MCF 10A (cell line): ENCODE measurements around the gene CACNA2D3. TPM values are rescaled to one million over a fixed set of nuclear protein-coding genes. Genes with fewer than 3 reads are reported as not detected.

Experiments used
- BruUV-seq: library from RNA; stranded (reverse); fragments of 400-500 nt; replicated peaks from 2 replicates; lab custom pipeline; 2021; lab: Mats Ljungman, UMichigan
- CTCF ChIA-PET: fragments of 300-600 bp; sonication (Branson Sonifier 250); formaldehyde crosslinking; extraction: SDS; loops from one replicate; lab custom pipeline; 2021; ENCODE audit warnings: antibody characterized with exemption, inconsistent platforms; lab: Yijun Ruan, JAX
- POLR2A ChIA-PET: fragments of 300-600, 350-650 bp; sonication (Branson Sonifier 250); formaldehyde crosslinking; extraction: SDS; loops from one replicate; lab custom pipeline; 2020; ENCODE audit warnings: antibody characterized with exemption, inconsistent platforms; lab: Yijun Ruan, JAX
- DNase-seq: peaks from one replicate; pipeline ENCODE4 v3.0.0-alpha.2; 2018; ENCODE audit not compliant: unreplicated experiment
- H3K27ac Mint-ChIP-seq: one replicate; pipeline ENCODE4 v1.8.0; 2022; ENCODE audit warnings: mild to moderate bottlenecking, low read depth, mixed read lengths; ENCODE audit not compliant: unreplicated experiment
- H3K27me3 Mint-ChIP-seq: one replicate; pipeline ENCODE4 v1.8.0; 2022; ENCODE audit warnings: mixed read lengths; ENCODE audit not compliant: insufficient read depth, unreplicated experiment
- H3K36me3 Mint-ChIP-seq: one replicate; pipeline ENCODE4 v1.8.0; 2022; ENCODE audit warnings: mild to moderate bottlenecking, moderate library complexity, mixed read lengths; ENCODE audit not compliant: insufficient read depth, unreplicated experiment
- H3K4me1 Mint-ChIP-seq: one replicate; pipeline ENCODE4 v1.8.0; 2022; ENCODE audit warnings: mixed read lengths; ENCODE audit not compliant: insufficient read depth, unreplicated experiment
- H3K4me3 Mint-ChIP-seq: one replicate; pipeline ENCODE4 v1.8.0; 2022; ENCODE audit warnings: mild to moderate bottlenecking, moderate library complexity, mixed read lengths; ENCODE audit not compliant: unreplicated experiment
- H3K9me3 Mint-ChIP-seq: one replicate; pipeline ENCODE4 v1.8.0; 2022; ENCODE audit warnings: mixed read lengths; ENCODE audit not compliant: unreplicated experiment
- CTCF ChIP-seq: fragments of 200-600 bp; IDR thresholded peaks from one replicate; pipeline ENCODE4 v1.8.0; 2022; ENCODE audit warnings: antibody characterized with exemption, mild to moderate bottlenecking; ENCODE audit not compliant: unreplicated experiment
- intact Hi-C: fragments of 100-400 bp; cut with micrococcal nuclease; formaldehyde crosslinking; loops from 2 replicates; pipeline ENCODE4 v1.14.1; 2022
- total RNA-seq: library from RNA; stranded (reverse); gene quantifications from 2 replicates; pipeline ENCODE4 v1.2.3, GENCODE V29; 2022

Gene CACNA2D3
- total RNA-seq, 1 experiment from 2014 or later, result 2.3 TPM

- H3K36me3 Mint-ChIP-seq, result peaks cover 5% of the 10 kb centered on the region
- POLR2A ChIA-PET, result interaction anchor here (0.6 kb wide), 1 partner anchor 32 kb away, joined by 3 read pairs; no protein-coding TSS in a partner anchor
- TF ChIP-seq CTCF, result no peak
- no peaks in the 10 kb centered on the region for H3K27me3 Mint-ChIP-seq
- H3K27ac Mint-ChIP-seq, result no peak overlapping the region
- no peak overlapping the region for H3K4me3 Mint-ChIP-seq
- CTCF ChIA-PET, result interaction anchor here (0.6 to 1.9 kb wide), 5 partner anchors 8 to 179 kb away, joined by 3 to 5 read pairs (median 3); no protein-coding TSS in a partner anchor
- DNase-seq, result no peak
- intact Hi-C loops, result loop anchor here (10.0 kb wide), 1 partner anchor 89 kb away; no protein-coding TSS in a partner anchor
- no TSS peak for BruUV-seq
- peaks cover 13% of the 10 kb centered on the region for H3K4me1 Mint-ChIP-seq
- H3K9me3 Mint-ChIP-seq, result no peaks in the 10 kb centered on the region
These were observed 861.1 kb downstream of the CACNA2D3 start for GRCh38 chr3:54983266-54984099.

GRCh38 chr3:54985856-54986255, 863.5 kb downstream of the CACNA2D3 start:
- Mint-ChIP-seq H3K4me3 (no peak overlapping the region), H3K27me3 (no peaks in the 10 kb centered on the region), H3K27ac (no peak overlapping the region), H3K4me1 (peaks cover 21% of the 10 kb centered on the region), H3K9me3 (no peaks in the 10 kb centered on the region), H3K36me3 (peaks cover 5% of the 10 kb centered on the region)
- ChIA-PET POLR2A (no interaction called here), CTCF (no interaction called here)
- no TSS peak for BruUV-seq
- no peak for DNase-seq
- intact Hi-C loops, result loop anchor here (10.0 kb wide), 1 partner anchor 91 kb away; no protein-coding TSS in a partner anchor
- TF ChIP-seq CTCF, result no peak

GRCh38 chr3:54986294-54986693, 863.9 kb downstream of the CACNA2D3 start:
- ChIA-PET POLR2A (no interaction called here), CTCF (no interaction called here)
- peaks cover 5% of the 10 kb centered on the region for H3K36me3 Mint-ChIP-seq
- no peaks in the 10 kb centered on the region for H3K27me3 Mint-ChIP-seq
- no peak overlapping the region for H3K27ac Mint-ChIP-seq
- DNase-seq, result no peak
- no peak overlapping the region for H3K4me3 Mint-ChIP-seq
- intact Hi-C loops, result loop anchor here (10.0 kb wide), 1 partner anchor 91 kb away; no protein-coding TSS in a partner anchor
- H3K4me1 Mint-ChIP-seq, result peaks cover 21% of the 10 kb centered on the region
- BruUV-seq, result no TSS peak
- TF ChIP-seq CTCF, result no peak
- H3K9me3 Mint-ChIP-seq, result no peaks in the 10 kb centered on the region

GRCh38 chr3:54987719-54988118, 865.4 kb downstream of the CACNA2D3 start:
- H3K9me3 Mint-ChIP-seq, result no peaks in the 10 kb centered on the region
- peaks cover 5% of the 10 kb centered on the region for H3K36me3 Mint-ChIP-seq
- H3K27ac Mint-ChIP-seq, result peak overlapping the region; percentile 44
- H3K4me3 Mint-ChIP-seq, result no peak overlapping the region
- CTCF ChIA-PET, result interaction anchor here (0.6 to 1.2 kb wide), 2 partner anchors 67 to 193 kb away, joined by 3 to 4 read pairs; no protein-coding TSS in a partner anchor
- peak; percentile 9 for DNase-seq
- intact Hi-C loops, result loop anchor here (10.0 kb wide), 1 partner anchor 93 kb away; no protein-coding TSS in a partner anchor
- H3K4me1 Mint-ChIP-seq, result peaks cover 21% of the 10 kb centered on the region
- TF ChIP-seq CTCF, result no peak
- no TSS peak for BruUV-seq
- H3K27me3 Mint-ChIP-seq, result no peaks in the 10 kb centered on the region
- POLR2A ChIA-PET, result interaction anchor here (1.6 to 1.9 kb wide), 2 partner anchors 95 to 97 kb away, joined by 3 to 6 read pairs; no protein-coding TSS in a partner anchor
